ENCODE data around the gene TMPRSS13. TPM values are rescaled to one million over a fixed set of nuclear protein-coding genes. Genes with fewer than 3 reads are reported as not detected.

Gene TMPRSS13
- total and polyA plus RNA-seq, 2 donors from 2014 or later = 1.2 to 1.9 TPM

- intact Hi-C loops (cut with DNase I) = no loop called here
- no peak for TF ChIP-seq CTCF (IDR thresholded peaks at IDR 0.05; ENCODE audit: borderline replicate concordance, extremely low read depth, insufficient read depth)
- no peak overlapping the region for H3K27ac ChIP-seq (ENCODE audit: low read depth in 2 of 2, low read length in 2 of 2)
- no peaks in the 10 kb centered on the region for H3K4me1 ChIP-seq (ENCODE audit: control insufficient read depth in 2 of 3, insufficient read depth in 2 of 3, low read depth in 1 of 3, low read length in 3 of 3)
- no peak overlapping the region for H3K4me3 ChIP-seq (ENCODE audit: low read length in 3 of 3)
- FAIRE-seq (no peak), DNase-seq (peak in 1 of 5 donors; percentile 32)
- H3K9ac ChIP-seq (ENCODE audit: low read length in 3 of 3) = no peak overlapping the region
- no peaks in the 10 kb centered on the region for H3K9me3 ChIP-seq (ENCODE audit: control insufficient read depth in 2 of 3, insufficient read depth in 1 of 3, low read length in 3 of 3)
- H3K36me3 ChIP-seq (ENCODE audit: control insufficient read depth in 2 of 3, insufficient read depth in 3 of 3, low read length in 3 of 3) = no peaks in the 10 kb centered on the region
- H3K27me3 ChIP-seq (ENCODE audit: control insufficient read depth, insufficient read depth, low read length) = no peaks in the 10 kb centered on the region
These were observed 14.8 kb downstream of the TMPRSS13 start for GRCh38 chr11:117914398-117914761.

GRCh38 chr11:117913736-117914397, 15.3 kb downstream of the TMPRSS13 start:
- no peak overlapping the region for H3K27ac ChIP-seq (ENCODE audit: low read depth in 2 of 2, low read length in 2 of 2)
- H3K9me3 ChIP-seq (ENCODE audit: control insufficient read depth in 2 of 3, insufficient read depth in 1 of 3, low read length in 3 of 3) = no peaks in the 10 kb centered on the region
- H3K9ac ChIP-seq (ENCODE audit: low read length in 3 of 3) = no peak overlapping the region
- no peaks in the 10 kb centered on the region for H3K27me3 ChIP-seq (ENCODE audit: control insufficient read depth, insufficient read depth, low read length)
- no peaks in the 10 kb centered on the region for H3K36me3 ChIP-seq (ENCODE audit: control insufficient read depth in 2 of 3, insufficient read depth in 3 of 3, low read length in 3 of 3)
- FAIRE-seq (no peak), DNase-seq (peak in 1 of 5 donors; percentile 24)
- no peak overlapping the region for H3K4me3 ChIP-seq (ENCODE audit: low read length in 3 of 3)
- H3K4me1 ChIP-seq (ENCODE audit: control insufficient read depth in 2 of 3, insufficient read depth in 2 of 3, low read depth in 1 of 3, low read length in 3 of 3) = no peaks in the 10 kb centered on the region
- intact Hi-C loops (cut with DNase I) = no loop called here
- no peak for TF ChIP-seq CTCF (IDR thresholded peaks at IDR 0.05; ENCODE audit: borderline replicate concordance, extremely low read depth, insufficient read depth)

GRCh38 chr11:117912497-117912896, 16.7 kb downstream of the TMPRSS13 start:
- Histone ChIP-seq H3K27ac (ENCODE audit: low read depth in 2 of 2, low read length in 2 of 2) (no peak overlapping the region), H3K4me1 (ENCODE audit: control insufficient read depth in 2 of 3, insufficient read depth in 2 of 3, low read depth in 1 of 3, low read length in 3 of 3) (peaks cover 0 to 2% (median 1%) of the 10 kb centered on the region in 3 donors), H3K9me3 (ENCODE audit: control insufficient read depth in 2 of 3, insufficient read depth in 1 of 3, low read length in 3 of 3) (no peaks in the 10 kb centered on the region), H3K4me3 (ENCODE audit: low read length in 3 of 3) (no peak overlapping the region), H3K36me3 (ENCODE audit: control insufficient read depth in 2 of 3, insufficient read depth in 3 of 3, low read length in 3 of 3) (no peaks in the 10 kb centered on the region), H3K9ac (ENCODE audit: low read length in 3 of 3) (no peak overlapping the region), H3K27me3 (ENCODE audit: control insufficient read depth, insufficient read depth, low read length) (no peaks in the 10 kb centered on the region)
- TF ChIP-seq CTCF (IDR thresholded peaks at IDR 0.05; ENCODE audit: borderline replicate concordance, extremely low read depth, insufficient read depth) = no peak
- intact Hi-C loops (cut with DNase I) = no loop called here
- DNase-seq (no peak), FAIRE-seq (no peak)

GRCh38 chr11:117911694-117912093, 17.5 kb downstream of the TMPRSS13 start:
- Histone ChIP-seq H3K36me3 (ENCODE audit: control insufficient read depth in 2 of 3, insufficient read depth in 3 of 3, low read length in 3 of 3) (no peaks in the 10 kb centered on the region), H3K27ac (ENCODE audit: low read depth in 2 of 2, low read length in 2 of 2) (no peak overlapping the region), H3K27me3 (ENCODE audit: control insufficient read depth, insufficient read depth, low read length) (no peaks in the 10 kb centered on the region), H3K4me1 (ENCODE audit: control insufficient read depth in 2 of 3, insufficient read depth in 2 of 3, low read depth in 1 of 3, low read length in 3 of 3) (peaks cover 0 to 5% (median 4%) of the 10 kb centered on the region in 3 donors), H3K9me3 (ENCODE audit: control insufficient read depth in 2 of 3, insufficient read depth in 1 of 3, low read length in 3 of 3) (no peaks in the 10 kb centered on the region), H3K4me3 (ENCODE audit: low read length in 3 of 3) (no peak overlapping the region), H3K9ac (ENCODE audit: low read length in 3 of 3) (no peak overlapping the region)
- intact Hi-C loops (cut with DNase I) = no loop called here
- TF ChIP-seq CTCF (IDR thresholded peaks at IDR 0.05; ENCODE audit: borderline replicate concordance, extremely low read depth, insufficient read depth) = no peak
- FAIRE-seq (no peak), DNase-seq (peak in 1 of 5 donors; percentile 24)

Data from kidney (tissue), 14 donors.